Calu3 (cell line): ENCODE data around the gene UMAD1. TPM values are rescaled to one million over a fixed set of nuclear protein-coding genes. Genes with fewer than 3 reads are reported as not detected.

ENCODE experiments used
- BruUV-seq: library from RNA; stranded (reverse); fragments of 400-500 nt; replicated peaks from 2 replicates; lab custom pipeline; 2021; lab: Mats Ljungman, UMichigan
- CTCF ChIA-PET: fragments of 300-600 bp; sonication (Branson Sonifier 250); formaldehyde crosslinking; loops from one replicate; lab custom pipeline; 2022; ENCODE audit warnings: antibody characterized with exemption; lab: Charles Lee
- DNase-seq: peaks from one replicate; pipeline ENCODE4 v3.0.0; 2022
- H3K27ac Mint-ChIP-seq: one replicate; pipeline ENCODE4 v1.8.0; 2022; ENCODE audit warnings: mixed read lengths; ENCODE audit not compliant: unreplicated experiment
- H3K27me3 Mint-ChIP-seq: one replicate; pipeline ENCODE4 v1.8.0; 2022; ENCODE audit warnings: mixed read lengths; ENCODE audit not compliant: unreplicated experiment
- H3K36me3 Mint-ChIP-seq: one replicate; pipeline ENCODE4 v1.8.0; 2022; ENCODE audit warnings: mild to moderate bottlenecking, moderate library complexity, mixed read lengths; ENCODE audit not compliant: insufficient read depth, unreplicated experiment
- H3K4me1 Mint-ChIP-seq: one replicate; pipeline ENCODE4 v1.8.0; 2022; ENCODE audit warnings: mild to moderate bottlenecking, low read depth, mixed read lengths; ENCODE audit not compliant: unreplicated experiment
- H3K4me3 Mint-ChIP-seq: one replicate; pipeline ENCODE4 v1.8.0; 2022; ENCODE audit warnings: mild to moderate bottlenecking, low read depth, moderate library complexity, mixed read lengths; ENCODE audit not compliant: unreplicated experiment
- H3K9me3 Mint-ChIP-seq: one replicate; pipeline ENCODE4 v1.8.0; 2022; ENCODE audit warnings: low read depth, mixed read lengths; ENCODE audit not compliant: unreplicated experiment
- intact Hi-C: fragments of 100-400 bp; cut with micrococcal nuclease; formaldehyde crosslinking; loops from one replicate; pipeline ENCODE4 v1.10.0; 2022; ENCODE audit not compliant: unreplicated experiment
- total RNA-seq: library from RNA; stranded (reverse); gene quantifications from 2 replicates; pipeline ENCODE4 v1.2.3, GENCODE V29; 2022
- TF ChIP-seq, protein P1 (sequence below): fragments of 200-600 bp; IDR thresholded peaks from one replicate; pipeline ENCODE4 v1.8.0; 2022; ENCODE audit warnings: antibody characterized with exemption; ENCODE audit not compliant: unreplicated experiment

UMAD1 gene
- total RNA-seq, 1 experiment from 2014 or later: 25.2 TPM

GRCh38 chr7:7789551-7789988 lies 149.0 kb downstream of the UMAD1 start:
- BruUV-seq: no TSS peak
- Mint-ChIP-seq H3K4me3 (no peak overlapping the region), H3K27me3 (no peaks in the 10 kb centered on the region), H3K27ac (no peak overlapping the region), H3K36me3 (no peaks in the 10 kb centered on the region), H3K9me3 (no peaks in the 10 kb centered on the region), H3K4me1 (no peaks in the 10 kb centered on the region)
- intact Hi-C loops: no loop called here
- CTCF ChIA-PET: interaction anchor here (0.7 kb wide), 1 partner anchor 462 kb away, joined by 4 read pairs; no protein-coding TSS in a partner anchor
- DNase-seq: no peak
- TF ChIP-seq, protein P1, sequence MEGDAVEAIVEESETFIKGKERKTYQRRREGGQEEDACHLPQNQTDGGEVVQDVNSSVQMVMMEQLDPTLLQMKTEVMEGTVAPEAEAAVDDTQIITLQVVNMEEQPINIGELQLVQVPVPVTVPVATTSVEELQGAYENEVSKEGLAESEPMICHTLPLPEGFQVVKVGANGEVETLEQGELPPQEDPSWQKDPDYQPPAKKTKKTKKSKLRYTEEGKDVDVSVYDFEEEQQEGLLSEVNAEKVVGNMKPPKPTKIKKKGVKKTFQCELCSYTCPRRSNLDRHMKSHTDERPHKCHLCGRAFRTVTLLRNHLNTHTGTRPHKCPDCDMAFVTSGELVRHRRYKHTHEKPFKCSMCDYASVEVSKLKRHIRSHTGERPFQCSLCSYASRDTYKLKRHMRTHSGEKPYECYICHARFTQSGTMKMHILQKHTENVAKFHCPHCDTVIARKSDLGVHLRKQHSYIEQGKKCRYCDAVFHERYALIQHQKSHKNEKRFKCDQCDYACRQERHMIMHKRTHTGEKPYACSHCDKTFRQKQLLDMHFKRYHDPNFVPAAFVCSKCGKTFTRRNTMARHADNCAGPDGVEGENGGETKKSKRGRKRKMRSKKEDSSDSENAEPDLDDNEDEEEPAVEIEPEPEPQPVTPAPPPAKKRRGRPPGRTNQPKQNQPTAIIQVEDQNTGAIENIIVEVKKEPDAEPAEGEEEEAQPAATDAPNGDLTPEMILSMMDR: no peak

GRCh38 chr7:7790041-7790741 lies 149.6 kb downstream of the UMAD1 start:
- intact Hi-C loops: no loop called here
- H3K27ac Mint-ChIP-seq: no peak overlapping the region
- no peaks in the 10 kb centered on the region for H3K9me3 Mint-ChIP-seq
- H3K27me3 Mint-ChIP-seq: no peaks in the 10 kb centered on the region
- peaks cover 4% of the 10 kb centered on the region for H3K4me1 Mint-ChIP-seq
- TF ChIP-seq, protein P1: no peak
- BruUV-seq: no TSS peak
- H3K4me3 Mint-ChIP-seq: no peak overlapping the region
- no peaks in the 10 kb centered on the region for H3K36me3 Mint-ChIP-seq
- no peak for DNase-seq
- CTCF ChIA-PET: interaction anchor here (0.7 kb wide), 1 partner anchor 461 kb away, joined by 4 read pairs; no protein-coding TSS in a partner anchor

DNA sequence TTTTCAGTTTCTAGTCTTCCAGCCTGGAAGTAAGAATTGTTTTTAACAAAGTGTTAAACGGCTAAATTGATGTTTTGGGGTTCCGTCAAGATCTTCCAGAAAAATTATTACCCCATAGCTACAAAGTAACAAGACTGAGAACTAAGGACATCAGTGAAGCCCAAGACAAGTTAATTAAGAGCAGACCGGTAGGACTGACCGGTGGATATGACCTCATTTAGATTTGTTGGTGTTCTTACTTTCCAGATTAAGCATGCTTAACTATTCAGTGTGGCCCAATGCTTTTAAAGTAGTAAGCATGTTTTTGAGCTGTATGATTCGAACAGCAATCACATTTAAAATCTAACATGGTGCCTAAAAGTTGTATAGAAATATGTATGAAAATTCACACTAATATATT lies 151.0 kb downstream of the UMAD1 start:
- Mint-ChIP-seq H3K9me3 (no peaks in the 10 kb centered on the region), H3K27ac (no peak overlapping the region), H3K27me3 (no peaks in the 10 kb centered on the region), H3K36me3 (peaks cover 5% of the 10 kb centered on the region), H3K4me3 (no peak overlapping the region), H3K4me1 (peaks cover 17% of the 10 kb centered on the region)
- no TSS peak for BruUV-seq
- CTCF ChIA-PET: no interaction called here
- intact Hi-C loops: no loop called here
- DNase-seq: no peak
- TF ChIP-seq, protein P1: no peak

GRCh38 chr7:7792056-7792455 lies 151.5 kb downstream of the UMAD1 start:
- Mint-ChIP-seq H3K27ac (no peak overlapping the region), H3K27me3 (no peaks in the 10 kb centered on the region), H3K4me1 (peaks cover 20% of the 10 kb centered on the region), H3K9me3 (peaks cover 2% of the 10 kb centered on the region), H3K36me3 (peaks cover 5% of the 10 kb centered on the region), H3K4me3 (no peak overlapping the region)
- TF ChIP-seq, protein P1: no peak
- CTCF ChIA-PET: no interaction called here
- no TSS peak for BruUV-seq
- intact Hi-C loops: no loop called here
- DNase-seq: no peak
